Ishikawa (cell line): Measurements from ENCODE around the gene PELI2.

ENCODE experiments used
- CEBPB ChIP-seq: IDR thresholded peaks from 2 replicates; pipeline ENCODE4 v1.6.1; 2012
- CREB1 ChIP-seq: IDR thresholded peaks from 2 replicates; pipeline ENCODE4 v1.6.1; 2012; ENCODE audit warnings: low read depth
- EGR1 ChIP-seq: IDR thresholded peaks from 2 replicates; pipeline ENCODE4 v1.6.1; 2012
- EP300 ChIP-seq: IDR thresholded peaks from 2 replicates; pipeline ENCODE4 v1.6.1; 2012; ENCODE audit warnings: borderline replicate concordance
- FOXM1 ChIP-seq: IDR thresholded peaks from 2 replicates; pipeline ENCODE4 v1.6.1; 2012; ENCODE audit warnings: low read depth, borderline replicate concordance
- NFIC ChIP-seq: IDR thresholded peaks from 2 replicates; pipeline ENCODE4 v1.6.1; 2012
- RAD21 ChIP-seq: IDR thresholded peaks from 2 replicates; pipeline ENCODE4 v1.6.1; 2012; ENCODE audit warnings: low read depth
- TAF1 ChIP-seq: IDR thresholded peaks from 2 replicates; pipeline ENCODE4 v1.6.1; 2012; ENCODE audit warnings: low read depth, mild to moderate bottlenecking
- TCF12 ChIP-seq: IDR thresholded peaks from 2 replicates; pipeline ENCODE4 v1.6.1; 2012; ENCODE audit warnings: low read depth
- TEAD4 ChIP-seq: IDR thresholded peaks from 2 replicates; pipeline ENCODE4 v1.6.1; 2012
- YY1 ChIP-seq: IDR thresholded peaks from 2 replicates; pipeline ENCODE4 v1.6.1; 2012; ENCODE audit warnings: low read depth
- ZBTB7A ChIP-seq: IDR thresholded peaks from 2 replicates; pipeline ENCODE4 v1.6.1; 2012; ENCODE audit warnings: low read depth
- TF ChIP-seq, protein P1 (sequence below): IDR thresholded peaks from 2 replicates; pipeline ENCODE4 v1.6.1; 2012; ENCODE audit warnings: low read depth, mild to moderate bottlenecking
- TF ChIP-seq, protein P2 (sequence below): IDR thresholded peaks from 2 replicates; pipeline ENCODE4 v1.6.1; 2012
- TF ChIP-seq, protein P3 (sequence below): IDR thresholded peaks from 2 replicates; pipeline ENCODE4 v1.6.1; 2012

Gene PELI2

GRCh38 chr14:56261046-56261445 lies 142.8 kb downstream of the PELI2 start:
- TF ChIP-seq, protein P1, sequence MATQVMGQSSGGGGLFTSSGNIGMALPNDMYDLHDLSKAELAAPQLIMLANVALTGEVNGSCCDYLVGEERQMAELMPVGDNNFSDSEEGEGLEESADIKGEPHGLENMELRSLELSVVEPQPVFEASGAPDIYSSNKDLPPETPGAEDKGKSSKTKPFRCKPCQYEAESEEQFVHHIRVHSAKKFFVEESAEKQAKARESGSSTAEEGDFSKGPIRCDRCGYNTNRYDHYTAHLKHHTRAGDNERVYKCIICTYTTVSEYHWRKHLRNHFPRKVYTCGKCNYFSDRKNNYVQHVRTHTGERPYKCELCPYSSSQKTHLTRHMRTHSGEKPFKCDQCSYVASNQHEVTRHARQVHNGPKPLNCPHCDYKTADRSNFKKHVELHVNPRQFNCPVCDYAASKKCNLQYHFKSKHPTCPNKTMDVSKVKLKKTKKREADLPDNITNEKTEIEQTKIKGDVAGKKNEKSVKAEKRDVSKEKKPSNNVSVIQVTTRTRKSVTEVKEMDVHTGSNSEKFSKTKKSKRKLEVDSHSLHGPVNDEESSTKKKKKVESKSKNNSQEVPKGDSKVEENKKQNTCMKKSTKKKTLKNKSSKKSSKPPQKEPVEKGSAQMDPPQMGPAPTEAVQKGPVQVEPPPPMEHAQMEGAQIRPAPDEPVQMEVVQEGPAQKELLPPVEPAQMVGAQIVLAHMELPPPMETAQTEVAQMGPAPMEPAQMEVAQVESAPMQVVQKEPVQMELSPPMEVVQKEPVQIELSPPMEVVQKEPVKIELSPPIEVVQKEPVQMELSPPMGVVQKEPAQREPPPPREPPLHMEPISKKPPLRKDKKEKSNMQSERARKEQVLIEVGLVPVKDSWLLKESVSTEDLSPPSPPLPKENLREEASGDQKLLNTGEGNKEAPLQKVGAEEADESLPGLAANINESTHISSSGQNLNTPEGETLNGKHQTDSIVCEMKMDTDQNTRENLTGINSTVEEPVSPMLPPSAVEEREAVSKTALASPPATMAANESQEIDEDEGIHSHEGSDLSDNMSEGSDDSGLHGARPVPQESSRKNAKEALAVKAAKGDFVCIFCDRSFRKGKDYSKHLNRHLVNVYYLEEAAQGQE = no peak
- TF ChIP-seq, protein P2, sequence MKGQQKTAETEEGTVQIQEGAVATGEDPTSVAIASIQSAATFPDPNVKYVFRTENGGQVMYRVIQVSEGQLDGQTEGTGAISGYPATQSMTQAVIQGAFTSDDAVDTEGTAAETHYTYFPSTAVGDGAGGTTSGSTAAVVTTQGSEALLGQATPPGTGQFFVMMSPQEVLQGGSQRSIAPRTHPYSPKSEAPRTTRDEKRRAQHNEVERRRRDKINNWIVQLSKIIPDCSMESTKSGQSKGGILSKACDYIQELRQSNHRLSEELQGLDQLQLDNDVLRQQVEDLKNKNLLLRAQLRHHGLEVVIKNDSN = no peak

- no peak for TF ChIP-seq EGR1
Measured at GRCh38 chr14:56262530-56262929, 144.3 kb downstream of the PELI2 start.

- TF ChIP-seq, protein P1 = no peak
- TF ChIP-seq TAF1 (no peak), TCF12 (no peak), EGR1 (no peak), TEAD4 (no peak), EP300 (no peak), FOXM1 (no peak), NFIC (no peak), YY1 (no peak), RAD21 (no peak), ZBTB7A (no peak), CEBPB (no peak)
- TF ChIP-seq, protein P3, sequence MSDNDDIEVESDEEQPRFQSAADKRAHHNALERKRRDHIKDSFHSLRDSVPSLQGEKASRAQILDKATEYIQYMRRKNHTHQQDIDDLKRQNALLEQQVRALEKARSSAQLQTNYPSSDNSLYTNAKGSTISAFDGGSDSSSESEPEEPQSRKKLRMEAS = no peak
- TF ChIP-seq, protein P2 = no peak
Measured at GRCh38 chr14:56268039-56268438, 149.8 kb downstream of the PELI2 start.

GRCh38 chr14:56268673-56269072 lies 150.5 kb downstream of the PELI2 start:
- TF ChIP-seq YY1 = no peak
- no peak for TF ChIP-seq TCF12
- TF ChIP-seq FOXM1 = no peak
- TF ChIP-seq EGR1 = no peak
- TF ChIP-seq ZBTB7A = no peak
- TF ChIP-seq CREB1 = no peak

DNA sequence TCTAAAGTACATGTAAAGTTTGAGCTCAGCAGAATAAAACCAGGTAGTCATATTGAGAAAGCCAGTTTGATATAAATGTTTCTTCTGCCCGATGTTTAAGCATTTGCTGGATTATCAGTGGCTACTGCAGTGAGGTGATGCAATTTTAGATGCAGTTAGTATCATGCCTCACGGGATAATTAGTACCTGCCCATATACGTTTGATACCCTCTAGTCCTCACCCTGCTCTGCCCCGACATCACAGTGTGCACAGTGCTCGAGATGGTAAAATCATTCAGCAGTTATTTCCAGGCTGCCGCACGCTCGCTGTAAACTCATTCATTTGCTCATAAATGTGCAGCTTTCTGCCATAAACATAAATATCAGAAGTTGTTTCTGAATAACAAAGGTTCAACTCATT lies 152.7 kb downstream of the PELI2 start:
- TF ChIP-seq TAF1 (no peak), CEBPB (no peak), FOXM1 (no peak), EP300 (no peak), CREB1 (no peak), YY1 (no peak), TEAD4 (no peak), NFIC (no peak), TCF12 (no peak), RAD21 (no peak), ZBTB7A (no peak), EGR1 (no peak)
- TF ChIP-seq, protein P1 = no peak
- TF ChIP-seq, protein P3 = no peak
- TF ChIP-seq, protein P2 = no peak
